Measurements from ENCODE around the gene CNPY3.

Gene CNPY3

DNA sequence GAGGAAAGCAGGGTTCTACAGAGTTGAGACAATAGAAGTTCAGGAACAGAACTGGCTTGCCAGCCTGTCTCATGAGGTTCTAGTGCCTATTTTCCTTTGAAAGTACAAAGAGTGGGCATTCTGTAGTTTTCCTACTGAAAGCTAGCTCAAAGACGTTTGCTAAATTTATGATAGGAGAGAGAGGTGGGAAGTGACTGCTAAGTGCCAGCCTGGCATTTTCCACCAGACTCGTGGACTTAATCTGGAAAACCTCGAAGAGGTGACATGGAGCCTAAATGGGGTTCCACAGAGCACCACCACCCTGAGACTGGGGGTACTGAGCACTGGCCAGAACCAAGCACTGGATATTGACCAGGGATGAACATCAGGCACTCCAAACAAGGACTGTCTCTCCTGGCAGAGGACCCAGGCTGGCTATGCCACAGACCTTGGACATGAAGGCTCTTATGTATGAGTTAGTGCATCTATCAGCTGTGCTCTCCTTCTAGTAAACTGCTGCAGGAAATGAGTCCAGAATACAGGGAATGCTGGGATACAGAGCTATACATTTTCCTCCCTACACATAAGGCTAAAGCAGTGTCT lies 42.6 kb downstream of the CNPY3 start:
- Histone ChIP-seq H3K27me3 (no peaks in the 10 kb centered on the region), H3K36me3 (peaks cover 28 to 43% (median 36%) of the 10 kb centered on the region in 3 donors), H3K4me3 (no peak overlapping the region), H3K4me1 (peaks cover 0 to 12% (median under 1%) of the 10 kb centered on the region in 4 donors), H3K9me3 (no peaks in the 10 kb centered on the region), H3K27ac (no peak overlapping the region)
- no peak for TF ChIP-seq CTCF (IDR thresholded peaks at IDR 0.05)
- no peak for DNase-seq
- intact Hi-C loops (cut with DNase I; ENCODE audit: low total_unique reads): loop anchor here (10.0 kb wide), 1 partner anchor 67 kb away; no protein-coding TSS in a partner anchor

DNA sequence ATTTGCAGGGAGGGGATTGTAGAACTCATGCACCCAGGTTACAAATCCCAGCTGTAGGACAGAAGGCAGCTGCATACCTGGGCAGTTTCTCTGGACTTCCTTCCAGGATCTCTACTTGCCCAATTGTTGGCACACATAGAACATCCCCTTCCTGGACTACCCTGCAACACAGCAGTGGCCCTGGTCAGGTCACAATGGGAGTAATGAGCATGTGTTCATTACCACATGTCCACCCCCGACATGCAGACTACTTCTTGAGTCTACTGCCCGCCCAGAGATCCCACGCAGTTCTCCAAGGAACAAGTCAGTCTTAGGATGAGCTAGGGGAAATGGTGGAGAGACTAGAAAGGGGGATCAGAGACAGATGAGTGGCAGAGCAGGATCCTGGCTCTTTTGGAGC lies 44.6 kb downstream of the CNPY3 start:
- intact Hi-C loops (cut with DNase I; ENCODE audit: low total_unique reads): loop anchor here (10.0 kb wide), 1 partner anchor 69 kb away; no protein-coding TSS in a partner anchor
- no peak for TF ChIP-seq CTCF (IDR thresholded peaks at IDR 0.05)
- Histone ChIP-seq H3K4me1 (peaks cover 0 to 28% (median 11%) of the 10 kb centered on the region in 4 donors), H3K27me3 (no peaks in the 10 kb centered on the region), H3K4me3 (no peak overlapping the region), H3K27ac (no peak overlapping the region), H3K36me3 (peaks cover 9 to 23% (median 16%) of the 10 kb centered on the region in 3 donors), H3K9me3 (no peaks in the 10 kb centered on the region)
- DNase-seq: no peak

DNA sequence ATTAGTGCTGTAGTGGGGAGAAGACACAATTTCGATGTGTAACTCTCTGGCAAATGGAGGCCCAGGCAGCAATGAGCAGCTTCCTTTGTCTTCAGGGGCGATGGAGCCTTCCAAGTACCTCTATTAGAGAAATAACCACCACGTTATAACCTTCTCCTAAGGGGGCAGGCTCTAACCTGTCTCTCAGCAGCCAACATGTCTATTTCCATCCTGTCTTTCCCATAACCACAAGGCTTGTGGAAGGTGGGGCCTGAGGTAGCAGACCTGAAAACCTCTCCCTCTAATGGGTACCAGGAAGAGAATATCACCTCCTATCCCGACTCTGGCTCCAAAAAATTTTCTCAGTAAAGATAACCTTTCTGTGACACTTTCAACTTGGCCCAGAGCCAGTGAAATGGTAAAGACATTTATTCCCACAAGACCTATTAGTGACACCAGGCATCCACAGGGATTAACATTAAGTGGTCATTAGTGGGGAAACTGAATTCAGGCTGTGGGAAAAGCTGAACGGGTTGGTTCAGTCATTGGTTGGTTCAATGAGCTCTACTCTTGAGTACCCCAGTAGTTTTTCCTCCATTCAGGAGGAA lies 45.7 kb downstream of the CNPY3 start:
- DNase-seq: no peak
- Histone ChIP-seq H3K27me3 (no peaks in the 10 kb centered on the region), H3K4me1 (peaks cover 0 to 35% (median 17%) of the 10 kb centered on the region in 4 donors), H3K4me3 (no peak overlapping the region), H3K27ac (no peak overlapping the region), H3K36me3 (peaks cover 0 to 12% (median 6%) of the 10 kb centered on the region in 3 donors), H3K9me3 (no peaks in the 10 kb centered on the region)
- intact Hi-C loops (cut with DNase I; ENCODE audit: low total_unique reads): loop anchor here (10.0 kb wide), 1 partner anchor 70 kb away; no protein-coding TSS in a partner anchor
- no peak for TF ChIP-seq CTCF (IDR thresholded peaks at IDR 0.05)

GRCh38 chr6:42978487-42978838 lies 49.2 kb downstream of the CNPY3 start:
- Histone ChIP-seq H3K4me1 (peaks cover 0 to 44% (median 23%) of the 10 kb centered on the region in 4 donors), H3K27me3 (no peaks in the 10 kb centered on the region), H3K9me3 (no peaks in the 10 kb centered on the region), H3K4me3 (peak overlapping the region; percentile 82 to 91), H3K36me3 (peaks cover 0 to 8% (median 0%) of the 10 kb centered on the region in 3 donors), H3K27ac (peak overlapping the region; percentile 86 to 87)
- intact Hi-C loops (cut with DNase I; ENCODE audit: low total_unique reads): loop anchor here (10.0 kb wide), 1 partner anchor 74 kb away; no protein-coding TSS in a partner anchor
- no peak for TF ChIP-seq CTCF (IDR thresholded peaks at IDR 0.05)
- DNase-seq: no peak

DNA sequence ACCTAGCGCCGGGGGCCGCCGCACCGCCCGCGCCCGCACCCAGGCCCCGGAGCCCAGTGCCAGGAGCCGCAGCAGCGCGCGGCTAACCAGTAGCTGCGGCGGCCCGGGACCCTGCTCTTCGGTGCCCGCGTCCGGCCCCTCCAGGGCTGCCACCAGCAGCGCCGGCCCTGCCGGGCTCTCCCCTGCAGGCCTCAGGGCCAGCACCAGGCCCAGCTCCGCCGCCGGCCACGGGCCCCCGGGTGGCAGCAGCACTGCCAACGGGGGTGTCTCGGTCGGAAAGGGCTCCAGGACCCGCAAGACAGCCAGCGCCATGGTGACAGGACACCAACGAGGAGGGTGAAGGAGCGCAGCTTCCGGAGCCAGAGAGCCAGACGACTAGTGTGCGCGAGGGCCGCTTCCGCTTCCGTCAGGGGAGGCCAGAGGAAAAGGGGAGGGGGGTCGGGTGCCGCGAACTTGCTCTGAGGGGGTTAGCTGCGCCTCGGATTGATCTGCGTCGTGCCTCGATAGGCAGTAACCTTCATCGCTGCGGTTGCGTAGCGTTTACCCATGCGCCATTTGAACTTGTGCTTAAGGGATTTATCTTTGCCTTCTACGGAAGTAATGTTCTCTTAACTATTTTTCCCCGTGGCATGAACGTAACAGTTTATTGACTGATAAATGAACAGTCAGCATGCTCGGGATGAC lies 49.7 kb downstream of the CNPY3 start, which contains the start of gene PEX6:
PEX6 (minus strand) TSS at position 343 of the 684 bp plus-strand sequence; CDS start at position 312, 31 bp downstream.
- DNase-seq: peak; percentile 81 to 94
- H3K4me1 ChIP-seq: peaks cover 0 to 49% (median 28%) of the 10 kb centered on the region in 4 donors
- intact Hi-C loops (cut with DNase I; ENCODE audit: low total_unique reads): loop anchor here (10.0 kb wide), 1 partner anchor 74 kb away; no protein-coding TSS in a partner anchor

More for the DNA sequence above, 49.7 kb downstream of the CNPY3 start, which contains the start of gene PEX6:
- H3K36me3 ChIP-seq: peaks cover 0 to 3% (median 0%) of the 10 kb centered on the region in 3 donors
- peak within 1 kb of the TSS; percentile 82 to 91 for H3K4me3 ChIP-seq
- H3K27ac ChIP-seq: peak within 1 kb of the TSS; percentile 86 to 87
- H3K9me3 ChIP-seq: no peaks in the 10 kb centered on the region
- H3K27me3 ChIP-seq: no peaks in the 10 kb centered on the region
- no peak for TF ChIP-seq CTCF (IDR thresholded peaks at IDR 0.05)
